Uterus (tissue), 2 donors: ENCODE data around the gene TMEM222.

Source experiments
- CTCF ChIP-seq, 4 experiments: fragments of 200-600 bp in 2 of 4; fragments of 450-650 bp in 2 of 4; sonication (generic) in 2 of 4; IDR thresholded peaks; one replicate each; pipeline ENCODE4 v1.5.1; 2016 to 2019; ENCODE audit warnings: antibody characterized with exemption in 4 of 4, mild to moderate bottlenecking in 2 of 4, moderate library complexity in 1 of 4
- POLR2A ChIP-seq, 2 donors: fragments of 450-650 bp; IDR thresholded peaks; one replicate each; pipeline ENCODE4 v1.6.1; 2016; ENCODE audit warnings: antibody characterized with exemption in 2 of 2, mild to moderate bottlenecking in 1 of 2, moderate library complexity in 1 of 2

- TF ChIP-seq CTCF (IDR thresholded peaks at IDR 0.05) (no peak), POLR2A (IDR thresholded peaks at IDR 0.05) (no peak)
Measured at GRCh38 chr1:27314737-27315136, 7.2 kb upstream of the TMEM222 start.
